ENCODE results near the gene SUB1.

SUB1 gene

DNA sequence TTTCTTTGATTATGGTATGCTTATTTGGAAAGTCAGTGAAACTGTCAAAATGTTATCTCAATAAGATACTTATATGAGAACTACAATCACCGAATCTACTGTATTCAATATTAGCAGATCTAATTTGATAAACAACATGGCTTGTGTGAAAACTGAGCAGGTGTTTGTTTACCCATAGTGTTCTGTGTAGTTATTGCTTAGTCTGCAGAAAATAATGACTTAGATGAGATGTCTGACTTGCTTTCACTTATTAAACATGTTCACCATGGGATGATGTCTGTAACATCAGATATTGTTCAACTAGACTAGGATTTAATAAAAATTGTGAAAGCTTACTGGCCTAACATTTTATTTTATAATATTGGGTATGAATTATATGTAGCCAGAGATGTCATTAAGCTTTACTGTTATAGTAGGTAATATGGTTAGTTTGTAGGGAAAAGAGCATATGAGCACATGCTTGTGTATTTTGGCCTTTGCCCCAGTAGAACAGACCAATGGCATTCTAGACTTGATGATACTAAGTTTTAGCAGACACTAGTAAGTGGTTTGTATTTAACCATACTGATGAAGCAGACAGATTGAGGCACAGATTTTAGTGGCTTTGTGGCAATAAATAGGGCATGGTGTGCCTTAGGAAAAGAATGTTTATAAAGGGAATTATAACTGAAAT, 16.4 kb downstream of the SUB1 start:
- TF ChIP-seq SPI1 (IDR thresholded peaks at IDR 0.05; ENCODE audit: borderline replicate concordance, low read depth), result no peak
- TF ChIP-seq GABPA (IDR thresholded peaks at IDR 0.05; ENCODE audit: low read depth), result no peak
- TF ChIP-seq, protein P1, sequence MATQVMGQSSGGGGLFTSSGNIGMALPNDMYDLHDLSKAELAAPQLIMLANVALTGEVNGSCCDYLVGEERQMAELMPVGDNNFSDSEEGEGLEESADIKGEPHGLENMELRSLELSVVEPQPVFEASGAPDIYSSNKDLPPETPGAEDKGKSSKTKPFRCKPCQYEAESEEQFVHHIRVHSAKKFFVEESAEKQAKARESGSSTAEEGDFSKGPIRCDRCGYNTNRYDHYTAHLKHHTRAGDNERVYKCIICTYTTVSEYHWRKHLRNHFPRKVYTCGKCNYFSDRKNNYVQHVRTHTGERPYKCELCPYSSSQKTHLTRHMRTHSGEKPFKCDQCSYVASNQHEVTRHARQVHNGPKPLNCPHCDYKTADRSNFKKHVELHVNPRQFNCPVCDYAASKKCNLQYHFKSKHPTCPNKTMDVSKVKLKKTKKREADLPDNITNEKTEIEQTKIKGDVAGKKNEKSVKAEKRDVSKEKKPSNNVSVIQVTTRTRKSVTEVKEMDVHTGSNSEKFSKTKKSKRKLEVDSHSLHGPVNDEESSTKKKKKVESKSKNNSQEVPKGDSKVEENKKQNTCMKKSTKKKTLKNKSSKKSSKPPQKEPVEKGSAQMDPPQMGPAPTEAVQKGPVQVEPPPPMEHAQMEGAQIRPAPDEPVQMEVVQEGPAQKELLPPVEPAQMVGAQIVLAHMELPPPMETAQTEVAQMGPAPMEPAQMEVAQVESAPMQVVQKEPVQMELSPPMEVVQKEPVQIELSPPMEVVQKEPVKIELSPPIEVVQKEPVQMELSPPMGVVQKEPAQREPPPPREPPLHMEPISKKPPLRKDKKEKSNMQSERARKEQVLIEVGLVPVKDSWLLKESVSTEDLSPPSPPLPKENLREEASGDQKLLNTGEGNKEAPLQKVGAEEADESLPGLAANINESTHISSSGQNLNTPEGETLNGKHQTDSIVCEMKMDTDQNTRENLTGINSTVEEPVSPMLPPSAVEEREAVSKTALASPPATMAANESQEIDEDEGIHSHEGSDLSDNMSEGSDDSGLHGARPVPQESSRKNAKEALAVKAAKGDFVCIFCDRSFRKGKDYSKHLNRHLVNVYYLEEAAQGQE (IDR thresholded peaks at IDR 0.05; ENCODE audit: insufficient replicate concordance, low read depth), result no peak
- TF ChIP-seq POLR2AphosphoS5 (IDR thresholded peaks at IDR 0.05; ENCODE audit: low read depth), result no peak
- Histone ChIP-seq H3K27me3 (ENCODE audit: insufficient read depth, poor library complexity, severe bottlenecking) (no peaks in the 10 kb centered on the region), H3K4me3 (replicated peaks; ENCODE audit: insufficient read depth, low read length) (no peak overlapping the region), H3K27ac (replicated peaks) (no peak overlapping the region)
- DNase-seq (ENCODE audit: low read depth in 1 of 2, low spot score in 1 of 2), result no peak

DNA sequence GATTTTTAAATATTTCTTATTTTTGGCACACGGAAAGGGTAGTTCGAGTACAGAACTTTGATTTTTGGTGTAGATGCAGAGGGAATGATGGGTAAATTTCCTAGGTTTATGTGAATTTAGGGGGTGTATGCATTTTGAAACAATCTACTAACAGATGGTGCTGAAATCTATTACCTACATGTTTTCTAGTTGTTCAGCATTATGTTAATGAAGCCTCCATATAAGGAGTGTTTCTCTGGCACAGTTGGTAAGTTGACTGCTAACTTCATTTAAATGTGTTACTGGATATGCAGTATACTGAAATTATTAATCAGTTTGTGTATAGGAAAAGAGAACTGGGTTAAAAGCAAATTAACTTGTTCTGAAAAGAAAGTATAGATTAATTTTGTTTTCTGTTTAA, 17.5 kb downstream of the SUB1 start:
- DNase-seq (ENCODE audit: low read depth in 1 of 2, low spot score in 1 of 2), result no peak
- no peak overlapping the region for H3K4me3 ChIP-seq (replicated peaks; ENCODE audit: insufficient read depth, low read length)
- H3K27ac ChIP-seq (replicated peaks), result no peak overlapping the region
- no peaks in the 10 kb centered on the region for H3K27me3 ChIP-seq (ENCODE audit: insufficient read depth, poor library complexity, severe bottlenecking)
- no peak for TF ChIP-seq GABPA (IDR thresholded peaks at IDR 0.05; ENCODE audit: low read depth)
- TF ChIP-seq, protein P1 (IDR thresholded peaks at IDR 0.05; ENCODE audit: insufficient replicate concordance, low read depth), result no peak
- TF ChIP-seq POLR2AphosphoS5 (IDR thresholded peaks at IDR 0.05; ENCODE audit: low read depth), result no peak
- TF ChIP-seq, protein P2, sequence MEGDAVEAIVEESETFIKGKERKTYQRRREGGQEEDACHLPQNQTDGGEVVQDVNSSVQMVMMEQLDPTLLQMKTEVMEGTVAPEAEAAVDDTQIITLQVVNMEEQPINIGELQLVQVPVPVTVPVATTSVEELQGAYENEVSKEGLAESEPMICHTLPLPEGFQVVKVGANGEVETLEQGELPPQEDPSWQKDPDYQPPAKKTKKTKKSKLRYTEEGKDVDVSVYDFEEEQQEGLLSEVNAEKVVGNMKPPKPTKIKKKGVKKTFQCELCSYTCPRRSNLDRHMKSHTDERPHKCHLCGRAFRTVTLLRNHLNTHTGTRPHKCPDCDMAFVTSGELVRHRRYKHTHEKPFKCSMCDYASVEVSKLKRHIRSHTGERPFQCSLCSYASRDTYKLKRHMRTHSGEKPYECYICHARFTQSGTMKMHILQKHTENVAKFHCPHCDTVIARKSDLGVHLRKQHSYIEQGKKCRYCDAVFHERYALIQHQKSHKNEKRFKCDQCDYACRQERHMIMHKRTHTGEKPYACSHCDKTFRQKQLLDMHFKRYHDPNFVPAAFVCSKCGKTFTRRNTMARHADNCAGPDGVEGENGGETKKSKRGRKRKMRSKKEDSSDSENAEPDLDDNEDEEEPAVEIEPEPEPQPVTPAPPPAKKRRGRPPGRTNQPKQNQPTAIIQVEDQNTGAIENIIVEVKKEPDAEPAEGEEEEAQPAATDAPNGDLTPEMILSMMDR (IDR thresholded peaks at IDR 0.05; ENCODE audit: insufficient read depth, low read length), result no peak
- TF ChIP-seq SPI1 (IDR thresholded peaks at IDR 0.05; ENCODE audit: borderline replicate concordance, low read depth), result no peak

DNA sequence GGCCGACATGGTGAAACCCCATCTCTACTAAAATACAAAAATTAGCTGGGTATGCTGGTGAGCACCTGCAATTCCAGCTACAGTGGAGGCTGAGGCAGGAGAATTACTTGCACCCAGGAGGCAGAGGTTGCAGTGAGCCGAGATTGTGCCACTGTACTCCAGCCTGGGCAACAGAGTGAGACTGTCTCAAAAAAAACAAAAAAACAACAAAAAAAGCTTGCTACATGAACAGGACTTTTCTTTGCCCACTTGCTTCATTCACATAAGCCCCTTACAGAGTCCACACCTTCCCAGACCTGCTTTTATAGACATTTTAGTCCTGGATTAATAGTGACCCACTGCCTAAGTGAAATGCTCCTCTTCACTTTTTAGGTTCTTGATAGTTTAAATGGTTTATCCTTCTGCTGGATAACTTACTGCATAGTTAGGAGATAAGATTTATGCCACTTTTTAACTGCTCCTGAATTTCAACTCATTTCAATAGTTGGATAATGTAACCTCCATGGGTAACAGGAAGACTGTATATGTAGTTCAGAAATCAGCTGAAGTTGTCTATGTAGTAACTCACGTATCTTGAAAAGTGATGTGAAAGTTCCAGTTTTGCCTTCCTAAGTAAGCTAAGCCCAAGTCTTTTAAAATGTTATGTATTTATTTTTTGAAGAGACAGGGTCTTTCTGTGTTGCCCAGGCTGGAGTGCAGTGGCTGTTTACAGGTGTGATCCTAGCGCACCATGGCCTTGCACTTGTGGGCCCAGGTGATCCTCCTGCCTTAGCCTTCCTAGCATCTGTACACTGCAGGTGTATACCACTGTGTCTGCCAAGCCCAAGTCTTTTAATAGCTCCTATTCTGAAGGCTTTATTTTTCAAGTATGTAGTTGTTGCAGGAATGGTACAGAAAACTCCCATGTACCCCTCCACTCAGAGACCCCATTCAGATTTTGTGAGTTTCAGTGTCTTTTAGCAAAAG, 19.7 kb downstream of the SUB1 start:
- TF ChIP-seq GABPA (IDR thresholded peaks at IDR 0.05; ENCODE audit: low read depth), result no peak
- TF ChIP-seq, protein P2 (IDR thresholded peaks at IDR 0.05; ENCODE audit: insufficient read depth, low read length), result no peak
- no peak for TF ChIP-seq SPI1 (IDR thresholded peaks at IDR 0.05; ENCODE audit: borderline replicate concordance, low read depth)
- TF ChIP-seq POLR2AphosphoS5 (IDR thresholded peaks at IDR 0.05; ENCODE audit: low read depth), result no peak
- TF ChIP-seq, protein P1 (IDR thresholded peaks at IDR 0.05; ENCODE audit: insufficient replicate concordance, low read depth), result no peak
- DNase-seq (ENCODE audit: low read depth in 1 of 2, low spot score in 1 of 2), result no peak
- H3K27me3 ChIP-seq (ENCODE audit: insufficient read depth, poor library complexity, severe bottlenecking), result no peaks in the 10 kb centered on the region
- no peak overlapping the region for H3K4me3 ChIP-seq (replicated peaks; ENCODE audit: insufficient read depth, low read length)
- H3K27ac ChIP-seq (replicated peaks), result no peak overlapping the region
